B cell (primary cell): ENCODE results near the gene CSMD2. TPM values are rescaled to one million over a fixed set of nuclear protein-coding genes. Genes with fewer than 3 reads are reported as not detected.

Experiments
- ATAC-seq: fragments of 200-7000 bp; cut with Tn5 transposase; one replicate; pipeline ENCODE4 v1.10.0; 2021; ENCODE audit warnings: low read depth, mild to moderate bottlenecking, moderate number of reproducible peaks, moderate library complexity
- CTCF ChIA-PET: fragments of 350-600 bp; sonication (Branson Sonifier 250); formaldehyde crosslinking; loops from one replicate; lab custom pipeline; 2021; ENCODE audit warnings: antibody characterized with exemption, inconsistent platforms; lab: Charles Lee
- POLR2A ChIA-PET: fragments of 350-600 bp; sonication (Branson Sonifier 250); formaldehyde crosslinking; loops from one replicate; lab custom pipeline; 2021; ENCODE audit warnings: antibody characterized with exemption; lab: Charles Lee
- DNase-seq: peaks from one replicate; pipeline ENCODE4 v3.0.0; 2013
- H2AFZ ChIP-seq: 2 replicates; pipeline ENCODE4 v1.6.1; 2012; ENCODE audit warnings: mild to moderate bottlenecking, low read depth, low read length; ENCODE audit not compliant: insufficient read depth, poor library complexity, severe bottlenecking
- H3K27ac ChIP-seq, 2 donors: 1 replicate in 1 of 2; 2 replicates in 1 of 2; pipeline ENCODE4 v1.5.1; 2012 to 2013; ENCODE audit warnings: low read length in 2 of 2, mild to moderate bottlenecking in 2 of 2, moderate library complexity in 1 of 2
- H3K27me3 ChIP-seq, 4 experiments: fragments of 200-600 bp in 1 of 4; sonication (generic) in 1 of 4; replicated peaks in 1 of 4; 1 replicate in 2 of 4; 2 replicates in 2 of 4; pipeline versions ENCODE4 v1.6.1 to v1.7.0; 2013 to 2016; ENCODE audit warnings: low read length in 3 of 4, mild to moderate bottlenecking in 2 of 4, mixed read lengths in 1 of 4, moderate library complexity in 1 of 4; ENCODE audit not compliant: insufficient read depth in 4 of 4, control insufficient read depth in 3 of 4; ENCODE audit errors: control extremely low read depth in 1 of 4
- H3K36me3 ChIP-seq, 2 experiments: replicated peaks in 1 of 2; 1 replicate in 1 of 2; 2 replicates in 1 of 2; pipeline versions ENCODE4 v1.6.1 to v1.7.1; 2013; ENCODE audit warnings: low read length in 1 of 2; ENCODE audit not compliant: insufficient read depth in 2 of 2, control insufficient read depth in 1 of 2; ENCODE audit errors: control extremely low read depth in 1 of 2, extremely low read depth in 1 of 2
- H3K4me1 ChIP-seq, 2 donors: fragments of 200-600 bp in 1 of 2; sonication (generic) in 1 of 2; 1 replicate in 1 of 2; 2 replicates in 1 of 2; pipeline versions ENCODE4 v1.5.1 to v1.6.1; 2013 to 2017; ENCODE audit warnings: low read length in 2 of 2; ENCODE audit not compliant: control insufficient read depth in 2 of 2, insufficient read depth in 2 of 2
- H3K4me2 ChIP-seq: replicated peaks from 2 replicates; pipeline ENCODE3; 2012; ENCODE audit warnings: mild to moderate bottlenecking, low read depth, low read length; ENCODE audit not compliant: poor library complexity, severe bottlenecking
- H3K4me3 ChIP-seq, 5 experiments: fragments of 200-600 bp in 1 of 5; sonication (generic) in 1 of 5; 1 replicate in 3 of 5; 2 replicates in 2 of 5; pipeline versions ENCODE4 v1.5.1 to v1.7.0; 2011 to 2016; ENCODE audit warnings: low read length in 4 of 5, mild to moderate bottlenecking in 4 of 5, low read depth in 2 of 5, control low read depth in 1 of 5, moderate library complexity in 1 of 5; ENCODE audit not compliant: insufficient read depth in 1 of 5; ENCODE audit errors: control extremely low read depth in 1 of 5, extremely low read depth in 1 of 5
- H3K79me2 ChIP-seq: fragments of 200-600 bp; sonication (generic); one replicate; pipeline ENCODE4 v1.6.0; 2016; ENCODE audit warnings: low read length; ENCODE audit not compliant: control insufficient read depth, insufficient read depth
- H3K9ac ChIP-seq: fragments of 200-600 bp; sonication (generic); 2 replicates; pipeline ENCODE4 v1.6.1; 2017; ENCODE audit warnings: mild to moderate bottlenecking, low read length, moderate library complexity
- H3K9me3 ChIP-seq, 3 donors: one replicate each; pipeline versions ENCODE4 v1.6.1 to v1.7.1; 2013; ENCODE audit warnings: low read length in 2 of 3; ENCODE audit not compliant: control insufficient read depth in 2 of 3, insufficient read depth in 1 of 3; ENCODE audit errors: control extremely low read depth in 1 of 3
- H4K20me1 ChIP-seq: 2 replicates; pipeline ENCODE4 v1.6.0; 2012; ENCODE audit warnings: mild to moderate bottlenecking, low read length; ENCODE audit not compliant: insufficient read depth, control insufficient read depth, poor library complexity, severe bottlenecking
- H3K27ac Mint-ChIP-seq: one replicate; pipeline ENCODE4 v1.8.0; 2021; ENCODE audit warnings: mixed read lengths
- H3K27me3 Mint-ChIP-seq: one replicate; pipeline ENCODE4 v1.8.0; 2021; ENCODE audit warnings: mixed read lengths
- H3K4me1 Mint-ChIP-seq: one replicate; pipeline ENCODE4 v1.8.0; 2021; ENCODE audit warnings: mixed read lengths
- H3K4me3 Mint-ChIP-seq: one replicate; pipeline ENCODE4 v1.8.0; 2021; ENCODE audit warnings: mixed read lengths
- H3K9me3 Mint-ChIP-seq: one replicate; pipeline ENCODE4 v1.8.0; 2022; ENCODE audit warnings: mixed read lengths; ENCODE audit not compliant: insufficient read depth
- EZH2 ChIP-seq: IDR thresholded peaks from 2 replicates; pipeline ENCODE4 v1.6.1; 2012; ENCODE audit warnings: borderline replicate concordance, low read depth, mild to moderate bottlenecking, moderate library complexity, low read length; ENCODE audit not compliant: insufficient read depth, poor library complexity, severe bottlenecking
- WGBS: methylation state at CpG from one replicate; pipeline ENCODE4 v1.1.5; 2013; ENCODE audit warnings: missing lambda C conversion rate; ENCODE audit not compliant: insufficient coverage; 5-methylcytosine and 5-hydroxymethylcytosine counted together
- intact Hi-C: fragments of 100-400 bp; cut with micrococcal nuclease; formaldehyde crosslinking; loops from one replicate; pipeline ENCODE4 v1.10.0; 2022
- polyA plus RNA-seq: library from polyadenylated mRNA; depleted of rRNA; stranded (reverse); fragments of >200 nt; gene quantifications from 2 replicates; pipeline ENCODE4 v1.2.3, GENCODE V29; 2012
- total RNA-seq, 2 donors: library from RNA; stranded (reverse); fragments of 120-200 nt in 1 of 2; gene quantifications; 1 replicate in 1 of 2; 2 replicates in 1 of 2; pipeline versions ENCODE4 v1.2.3 to v1.2.4, GENCODE V29; 2013 to 2022
- TF ChIP-seq, protein P1 (sequence below): fragments of 200-600 bp; IDR thresholded peaks from one replicate; pipeline ENCODE4 v1.8.0; 2022; ENCODE audit warnings: antibody characterized with exemption, mild to moderate bottlenecking

Gene CSMD2
- total and polyA plus RNA-seq, 2 donors (not counting 1 experiment from before 2014, with no cell fraction given): not detected

DNA sequence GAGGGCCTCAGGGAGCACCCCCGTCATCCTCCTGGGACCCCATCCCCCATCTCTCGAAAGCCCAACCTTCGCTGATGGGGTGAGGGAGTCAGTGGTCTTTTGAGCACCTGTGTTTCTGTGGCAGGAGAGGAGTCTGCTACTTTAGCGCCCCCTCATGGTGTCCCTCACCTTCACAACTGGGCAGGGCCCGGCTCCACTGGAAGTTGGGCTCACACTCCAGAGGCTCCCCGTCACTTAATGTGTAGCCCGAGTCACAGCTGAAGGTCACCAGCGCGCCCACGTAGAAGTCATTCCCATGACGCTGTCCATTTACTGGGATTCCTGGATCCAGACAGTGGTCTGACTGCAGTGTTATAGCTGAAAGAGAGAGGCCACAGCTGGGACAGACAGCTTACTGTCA lies 440.7 kb downstream of the CSMD2 start:
- Histone ChIP-seq H4K20me1 (no peaks in the 10 kb centered on the region), H3K4me1 (no peaks in the 10 kb centered on the region), H3K27me3 (no peaks in the 10 kb centered on the region), H3K79me2 (no peaks in the 10 kb centered on the region), H3K4me3 (no peak overlapping the region), H2AFZ (no peak overlapping the region), H3K9ac (no peak overlapping the region), H3K27ac (no peak overlapping the region), H3K9me3 (no peaks in the 10 kb centered on the region), H3K4me2 (no peak overlapping the region), H3K36me3 (no peaks in the 10 kb centered on the region)
- intact Hi-C loops: no loop called here
- no peaks in the 10 kb centered on the region for H3K9me3 Mint-ChIP-seq
- ChIA-PET CTCF (no interaction called here), POLR2A (no interaction called here)
- H3K4me3 Mint-ChIP-seq: no peak overlapping the region
- ATAC-seq (no peak), DNase-seq (no peak)
- 92% methylated on average over 7 of the region's 11 CpGs for WGBS
- no peak overlapping the region for H3K27ac Mint-ChIP-seq
- TF ChIP-seq, protein P1, sequence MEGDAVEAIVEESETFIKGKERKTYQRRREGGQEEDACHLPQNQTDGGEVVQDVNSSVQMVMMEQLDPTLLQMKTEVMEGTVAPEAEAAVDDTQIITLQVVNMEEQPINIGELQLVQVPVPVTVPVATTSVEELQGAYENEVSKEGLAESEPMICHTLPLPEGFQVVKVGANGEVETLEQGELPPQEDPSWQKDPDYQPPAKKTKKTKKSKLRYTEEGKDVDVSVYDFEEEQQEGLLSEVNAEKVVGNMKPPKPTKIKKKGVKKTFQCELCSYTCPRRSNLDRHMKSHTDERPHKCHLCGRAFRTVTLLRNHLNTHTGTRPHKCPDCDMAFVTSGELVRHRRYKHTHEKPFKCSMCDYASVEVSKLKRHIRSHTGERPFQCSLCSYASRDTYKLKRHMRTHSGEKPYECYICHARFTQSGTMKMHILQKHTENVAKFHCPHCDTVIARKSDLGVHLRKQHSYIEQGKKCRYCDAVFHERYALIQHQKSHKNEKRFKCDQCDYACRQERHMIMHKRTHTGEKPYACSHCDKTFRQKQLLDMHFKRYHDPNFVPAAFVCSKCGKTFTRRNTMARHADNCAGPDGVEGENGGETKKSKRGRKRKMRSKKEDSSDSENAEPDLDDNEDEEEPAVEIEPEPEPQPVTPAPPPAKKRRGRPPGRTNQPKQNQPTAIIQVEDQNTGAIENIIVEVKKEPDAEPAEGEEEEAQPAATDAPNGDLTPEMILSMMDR: no peak
- TF ChIP-seq EZH2: no peak
- H3K4me1 Mint-ChIP-seq: no peaks in the 10 kb centered on the region
- no peaks in the 10 kb centered on the region for H3K27me3 Mint-ChIP-seq

DNA sequence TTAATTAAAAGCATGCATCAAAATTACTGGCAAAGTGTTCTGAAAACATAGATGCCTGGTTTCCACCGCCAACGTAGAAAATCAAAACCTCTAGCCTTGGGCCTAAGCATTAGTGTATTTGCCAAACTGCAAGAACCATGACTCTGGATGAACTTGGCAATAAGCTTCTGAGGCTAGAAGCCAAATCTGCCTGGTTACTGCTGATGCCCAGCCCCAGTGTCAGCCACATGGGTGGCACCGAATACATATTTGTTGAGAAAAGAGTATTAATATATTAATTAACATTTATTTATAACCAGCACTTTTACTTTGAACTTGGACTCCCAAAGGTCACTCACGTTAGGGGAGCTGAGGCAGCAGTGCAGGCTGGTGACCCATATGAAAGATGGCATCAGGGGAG lies 441.8 kb downstream of the CSMD2 start:
- no peaks in the 10 kb centered on the region for H3K9me3 ChIP-seq
- ChIA-PET CTCF (no interaction called here), POLR2A (no interaction called here)
- Mint-ChIP-seq H3K9me3 (no peaks in the 10 kb centered on the region), H3K4me3 (no peak overlapping the region), H3K4me1 (no peaks in the 10 kb centered on the region), H3K27me3 (no peaks in the 10 kb centered on the region), H3K27ac (no peak overlapping the region)
- H3K4me1 ChIP-seq: no peaks in the 10 kb centered on the region
- no peaks in the 10 kb centered on the region for H3K36me3 ChIP-seq
- DNase-seq (no peak), ATAC-seq (no peak)
- H3K27me3 ChIP-seq: no peaks in the 10 kb centered on the region
- H3K9ac ChIP-seq: no peak overlapping the region
- H3K4me2 ChIP-seq: no peak overlapping the region
- H3K4me3 ChIP-seq: no peak overlapping the region
- no peak overlapping the region for H2AFZ ChIP-seq
- intact Hi-C loops: no loop called here
- 87% methylated on average over 3 of the region's 4 CpGs for WGBS
- H3K79me2 ChIP-seq: no peaks in the 10 kb centered on the region
- no peak overlapping the region for H3K27ac ChIP-seq
- TF ChIP-seq EZH2: no peak
- TF ChIP-seq, protein P1: no peak
- H4K20me1 ChIP-seq: no peaks in the 10 kb centered on the region
